ENCODE results near the gene CYP4F2. TPM values are rescaled to one million over a fixed set of nuclear protein-coding genes. Genes with fewer than 3 reads are reported as not detected.
"Not testable (repeated sequence)": the region's sequence is repeated elsewhere in the genome, so short reads cannot be mapped to it uniquely, and the experiment has no call there.

Gene CYP4F2, protein sequence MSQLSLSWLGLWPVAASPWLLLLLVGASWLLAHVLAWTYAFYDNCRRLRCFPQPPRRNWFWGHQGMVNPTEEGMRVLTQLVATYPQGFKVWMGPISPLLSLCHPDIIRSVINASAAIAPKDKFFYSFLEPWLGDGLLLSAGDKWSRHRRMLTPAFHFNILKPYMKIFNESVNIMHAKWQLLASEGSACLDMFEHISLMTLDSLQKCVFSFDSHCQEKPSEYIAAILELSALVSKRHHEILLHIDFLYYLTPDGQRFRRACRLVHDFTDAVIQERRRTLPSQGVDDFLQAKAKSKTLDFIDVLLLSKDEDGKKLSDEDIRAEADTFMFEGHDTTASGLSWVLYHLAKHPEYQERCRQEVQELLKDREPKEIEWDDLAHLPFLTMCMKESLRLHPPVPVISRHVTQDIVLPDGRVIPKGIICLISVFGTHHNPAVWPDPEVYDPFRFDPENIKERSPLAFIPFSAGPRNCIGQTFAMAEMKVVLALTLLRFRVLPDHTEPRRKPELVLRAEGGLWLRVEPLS
- total RNA-seq = 66.6 TPM

DNA sequence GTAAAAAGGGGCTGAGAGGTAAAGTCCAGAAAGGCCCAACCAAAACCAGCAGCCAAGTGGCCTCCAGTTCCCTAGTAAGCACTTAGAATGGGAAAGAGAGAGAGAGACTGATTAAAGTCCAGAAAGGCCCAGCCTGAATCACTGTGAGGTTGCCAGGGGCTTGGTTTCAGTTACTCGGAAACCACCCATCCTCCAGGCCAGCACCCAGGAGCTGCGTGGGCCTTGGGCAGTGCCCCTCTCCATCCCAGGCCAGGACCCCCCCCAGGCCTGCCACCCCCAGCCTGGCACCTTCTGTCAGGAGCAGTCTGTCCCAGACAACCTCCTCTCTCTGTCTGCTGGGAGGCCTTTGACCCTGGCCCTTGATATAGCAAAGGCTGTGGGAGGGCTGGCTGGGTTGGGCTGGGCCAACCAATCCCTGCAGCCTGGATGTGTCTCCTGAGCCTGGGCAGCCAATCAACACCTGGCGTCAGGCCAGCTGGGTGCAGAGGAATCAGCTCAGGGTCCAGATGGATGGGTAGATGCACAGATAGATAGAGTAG is at the start of gene CYP4F2:
Gene CYP4F2 (minus strand): TSS at position 337 of the 539 bp plus-strand sequence. CDS start 463 bp downstream, outside the sequence.
- DNase-seq (ENCODE audit: low spot score) = peak; percentile 73

DNA sequence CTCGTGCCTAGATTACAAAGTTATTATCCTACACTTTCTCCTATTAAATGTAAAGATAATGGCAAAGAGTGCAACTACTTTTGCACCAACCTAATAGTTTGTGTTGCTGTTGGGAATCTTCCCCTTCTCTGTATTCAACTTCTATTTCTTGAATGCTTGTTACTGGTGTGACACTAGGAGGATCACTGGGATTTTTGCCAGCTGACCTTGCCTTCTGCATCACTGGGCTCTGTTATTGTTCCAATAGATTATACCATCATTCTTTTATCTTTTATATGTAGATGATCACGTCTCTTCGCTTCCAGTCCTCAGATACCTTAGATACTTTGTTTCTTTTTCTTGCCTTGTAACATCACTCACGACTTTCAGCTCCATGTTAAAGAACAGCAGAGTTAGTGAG is 47.4 kb upstream of the CYP4F2 start:
- DNase-seq (ENCODE audit: low spot score) = no peak

DNA sequence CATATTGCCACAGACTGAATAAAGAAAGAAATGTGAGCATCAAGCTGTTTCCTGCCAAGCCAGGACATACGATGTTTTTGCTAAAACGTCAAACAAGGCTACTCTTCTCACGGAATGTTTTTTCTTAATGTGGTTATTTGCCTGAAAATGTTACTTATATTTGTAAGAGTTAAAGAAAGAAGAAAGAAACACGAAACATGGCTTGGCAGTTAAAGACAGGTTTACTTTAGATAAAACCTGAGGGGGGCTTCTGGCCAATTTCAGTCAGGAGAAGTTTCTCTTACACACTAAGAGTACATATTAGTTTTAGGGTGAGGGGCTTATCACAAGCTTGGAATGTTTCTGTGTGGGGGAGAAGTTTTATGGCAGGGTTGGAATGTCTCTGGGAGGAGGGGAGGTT is 46.5 kb upstream of the CYP4F2 start:
- DNase-seq (ENCODE audit: low spot score) = no peak

- DNase-seq (ENCODE audit: low spot score) = no peak
Observed at GRCh38 chr19:15937771-15938170, 39.9 kb upstream of the CYP4F2 start.

DNA sequence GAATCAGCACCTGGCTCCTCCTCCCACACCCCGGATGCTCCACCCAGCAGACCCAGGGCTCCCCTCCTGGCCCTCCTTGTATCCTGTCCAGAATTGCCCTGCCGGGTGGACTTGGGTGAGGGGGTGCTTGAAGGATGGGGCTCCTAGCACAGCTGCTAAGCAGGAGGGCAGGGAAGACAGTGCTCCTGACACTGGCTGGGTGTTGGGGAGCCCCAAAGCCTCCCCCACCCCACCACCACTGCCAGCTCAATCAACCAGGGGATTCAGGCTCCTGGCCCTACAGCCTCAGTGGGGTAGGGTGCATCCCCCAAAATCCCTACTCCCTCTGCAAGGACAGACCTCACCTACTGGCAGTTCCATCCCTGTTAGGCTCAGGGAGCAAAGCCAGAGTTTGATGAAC is 39.1 kb upstream of the CYP4F2 start:
- DNase-seq (ENCODE audit: low spot score) = no peak

DNA sequence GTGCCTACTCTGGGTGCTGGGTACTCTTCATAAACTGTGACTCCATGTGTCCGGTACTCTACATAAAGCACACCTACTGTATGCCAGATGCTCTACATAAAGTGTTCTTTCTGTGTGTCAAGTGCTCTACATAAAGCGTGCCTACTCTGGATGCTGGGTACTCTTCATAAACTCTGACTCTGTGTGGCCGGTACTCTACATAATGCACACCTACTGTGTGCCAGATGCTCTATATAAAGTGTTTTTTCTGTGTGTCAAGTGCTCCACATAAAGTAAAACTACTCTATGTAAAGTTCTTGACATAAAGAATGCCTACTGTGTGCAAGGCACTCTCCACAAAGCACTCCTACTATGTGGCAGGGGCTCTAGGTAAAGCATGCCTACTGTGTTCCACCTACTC is 38.3 kb upstream of the CYP4F2 start:
- DNase-seq (ENCODE audit: low spot score) = no peak

DNA sequence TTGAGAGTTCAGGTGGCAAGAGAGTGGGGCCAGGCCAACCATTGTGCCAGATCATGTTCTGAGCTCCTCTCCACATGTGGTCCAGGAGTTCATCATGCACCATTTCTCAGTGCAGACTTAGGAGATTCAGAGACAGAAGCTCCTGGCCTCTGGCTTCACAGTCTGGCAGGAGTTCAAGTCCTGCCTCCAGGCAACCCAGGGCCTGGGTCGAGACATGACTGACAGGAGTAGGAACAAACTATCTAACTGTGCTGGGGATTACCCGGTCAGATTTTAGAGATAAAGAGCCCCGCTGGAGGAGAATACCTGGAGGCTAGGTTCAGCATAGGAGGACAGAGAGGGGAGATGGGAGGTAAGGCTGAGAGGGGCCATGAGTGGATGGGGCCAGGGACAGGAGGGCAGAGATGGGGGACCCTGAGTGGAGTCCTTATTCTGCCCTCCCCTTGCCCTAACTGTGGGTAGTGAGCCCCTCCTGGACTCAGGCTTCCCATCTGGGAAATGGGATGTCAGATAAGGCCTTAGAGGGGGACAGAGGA is 37.4 kb upstream of the CYP4F2 start:
- no peak for DNase-seq (ENCODE audit: low spot score)

- DNase-seq (ENCODE audit: low spot score) = peak; percentile 92
Observed at GRCh38 chr19:15934332-15935078, 36.6 kb upstream of the CYP4F2 start, which contains the start of gene CYP4F11. TSS of gene CYP4F11 (minus strand) at chr19:15934529. CDS start at chr19:15934408, 121 bp downstream.

DNA sequence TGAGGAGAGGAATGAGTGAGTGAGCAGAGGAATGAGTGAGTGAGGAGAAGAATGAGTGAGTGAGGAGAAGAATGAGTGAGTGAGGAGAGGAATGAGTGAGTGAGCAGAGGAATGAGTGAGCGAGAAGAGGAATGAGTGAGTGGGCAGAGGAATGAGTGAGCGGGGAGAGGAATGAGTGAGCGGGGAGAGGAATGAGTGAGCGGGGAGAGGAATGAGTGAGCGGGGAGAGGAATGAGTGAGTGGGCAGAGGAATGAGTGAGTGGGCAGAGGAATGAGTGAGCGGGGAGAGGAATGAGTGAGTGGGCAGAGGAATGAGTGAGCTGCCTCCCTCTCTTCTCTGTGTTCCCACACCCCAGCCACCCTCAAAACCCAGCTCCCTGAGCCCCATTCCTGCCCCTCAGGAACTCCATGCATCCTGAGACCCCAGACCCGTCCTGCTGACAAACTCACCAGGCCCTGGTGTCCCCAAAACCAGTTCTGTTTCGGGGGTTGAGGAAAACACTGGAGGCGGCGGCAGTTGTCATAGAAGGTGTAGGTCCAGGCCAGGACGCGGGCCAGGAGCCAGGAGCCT is 36.0 kb upstream of the CYP4F2 start:
- not testable (repeated sequence) for DNase-seq (ENCODE audit: low spot score)

DNA sequence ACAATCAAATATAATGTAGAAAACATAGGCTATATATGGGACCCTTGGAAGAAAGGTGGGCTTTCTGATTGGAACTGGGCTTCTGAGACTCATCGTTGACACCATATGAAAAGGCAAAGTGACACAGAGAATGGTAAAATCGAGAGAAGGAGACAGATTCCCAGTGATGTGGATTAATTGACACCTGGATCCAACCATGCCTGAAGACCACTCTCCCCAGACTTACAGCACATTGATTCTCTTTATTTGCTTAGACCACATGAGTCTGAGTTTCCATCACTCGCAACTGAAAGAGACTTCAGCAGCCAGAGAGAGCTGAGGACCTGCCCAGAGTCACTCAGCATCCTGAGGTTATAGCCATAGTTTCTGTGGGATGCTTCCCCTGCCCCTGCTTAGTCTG is 30.4 kb upstream of the CYP4F2 start:
- DNase-seq (ENCODE audit: low spot score) = no peak

- DNase-seq (ENCODE audit: low spot score) = no peak
Observed at GRCh38 chr19:15926484-15926883, 28.6 kb upstream of the CYP4F2 start.

GRCh38 chr19:15923702-15924101 is 25.8 kb upstream of the CYP4F2 start:
- peak; percentile 87 for DNase-seq (ENCODE audit: low spot score)

DNA sequence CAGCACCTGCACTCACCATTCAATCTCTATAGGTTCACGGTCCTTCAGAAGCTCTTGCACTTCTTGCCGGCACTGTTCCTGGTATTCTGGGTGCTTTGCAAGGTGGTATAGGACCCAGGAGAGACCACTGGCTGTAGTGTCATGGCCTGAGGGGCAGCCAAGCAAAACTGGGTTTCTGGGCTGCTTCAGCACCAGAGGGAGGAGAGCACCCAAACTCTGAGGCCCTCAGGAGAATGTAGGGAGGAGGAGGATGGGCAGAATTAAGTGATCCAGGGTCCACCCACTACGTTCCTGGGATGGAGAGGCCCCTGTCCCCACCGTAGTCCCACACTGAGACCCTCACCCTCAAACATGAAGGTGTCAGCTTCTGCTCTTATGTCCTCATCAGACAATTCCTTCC is 24.1 kb upstream of the CYP4F2 start:
- DNase-seq (ENCODE audit: low spot score) = no peak

GRCh38 chr19:15919243-15919642 is 21.4 kb upstream of the CYP4F2 start:
- no peak for DNase-seq (ENCODE audit: low spot score)

GRCh38 chr19:15915109-15915508 is 17.2 kb upstream of the CYP4F2 start:
- no peak for DNase-seq (ENCODE audit: low spot score)

DNA sequence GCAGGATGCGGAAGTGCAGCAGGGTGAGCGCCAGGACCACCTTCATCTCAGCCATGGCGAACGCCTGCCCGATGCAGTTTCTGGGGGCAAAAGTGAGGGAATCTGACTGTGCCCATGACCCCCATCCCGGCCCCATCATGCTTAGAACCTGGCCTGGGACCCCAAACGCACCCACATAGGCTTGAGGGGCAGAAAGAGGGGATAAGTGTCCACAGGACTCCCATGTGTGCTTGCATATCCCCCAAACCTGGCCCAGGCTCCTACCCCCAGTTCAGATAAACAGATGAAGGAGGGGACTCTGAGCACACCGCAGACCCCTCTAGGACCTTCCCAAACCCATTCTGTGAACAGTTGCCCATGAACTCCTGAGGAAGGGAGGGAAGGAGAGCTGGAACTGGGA is 16.0 kb upstream of the CYP4F2 start:
- no peak for DNase-seq (ENCODE audit: low spot score)

- DNase-seq (ENCODE audit: low spot score) = no peak
Observed at GRCh38 chr19:15913384-15913783, 15.5 kb upstream of the CYP4F2 start.

GRCh38 chr19:15911599-15912235 is 13.8 kb upstream of the CYP4F2 start:
- DNase-seq (ENCODE audit: low spot score) = no peak

DNA sequence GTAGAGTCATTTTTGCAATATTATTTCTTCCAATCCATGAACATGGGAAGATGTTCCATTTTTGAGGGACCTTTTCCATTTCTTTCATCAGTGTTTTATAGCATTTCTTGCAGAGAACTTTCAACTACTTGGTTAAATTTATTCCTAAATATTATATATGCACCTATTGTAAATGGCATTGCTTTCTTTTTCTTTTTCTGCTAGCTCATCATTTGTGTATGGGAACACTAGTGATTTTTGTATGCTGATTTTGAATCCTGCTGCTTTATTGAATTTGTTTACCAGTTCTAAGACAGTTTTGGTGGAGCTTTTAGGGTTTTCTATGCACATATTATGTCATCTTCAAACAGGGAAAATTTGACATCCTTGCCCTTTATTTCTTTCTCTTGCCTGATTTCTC is 7.2 kb upstream of the CYP4F2 start:
- no peak for DNase-seq (ENCODE audit: low spot score)

GRCh38 chr19:15902898-15903297 is 5.0 kb upstream of the CYP4F2 start:
- not testable (repeated sequence) for DNase-seq (ENCODE audit: low spot score)

- peak; percentile 76 for DNase-seq (ENCODE audit: low spot score)
Observed at GRCh38 chr19:15902254-15902653, 4.4 kb upstream of the CYP4F2 start.

Measured in mucosa of gallbladder (tissue), 1 donor.